ENCODE measurements around the gene PLD4.

DNA sequence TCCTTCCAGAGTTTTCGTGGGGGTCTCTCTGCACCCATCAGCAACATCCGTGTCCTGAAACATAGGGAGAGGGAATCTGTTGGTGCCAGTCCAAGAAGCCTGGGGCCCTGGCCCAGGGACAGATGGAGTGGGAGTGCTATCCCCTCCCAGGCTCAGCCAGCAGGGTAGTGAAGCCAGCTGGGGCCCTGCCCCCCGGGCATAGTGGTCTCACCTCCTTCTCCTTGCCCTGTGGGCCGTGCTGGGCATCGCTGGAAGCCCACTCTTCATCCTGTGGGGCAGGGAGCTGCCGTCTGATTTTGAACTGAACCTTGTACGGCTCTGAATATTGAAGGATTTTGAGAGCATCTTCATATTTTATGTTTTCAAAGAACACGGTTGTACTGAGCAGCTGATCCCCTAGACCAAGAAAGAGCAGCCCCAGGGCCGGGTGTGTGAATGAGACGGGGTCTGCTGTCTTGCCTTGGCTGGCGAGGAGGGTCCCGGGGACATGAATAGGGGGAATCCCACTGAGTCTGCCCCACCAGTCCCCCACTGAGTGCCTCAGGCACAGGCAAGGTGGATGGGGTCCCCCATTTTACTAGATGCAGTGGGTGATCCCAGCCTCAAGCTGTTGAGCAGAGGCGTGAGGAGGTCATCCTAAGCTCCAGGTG is 30.2 kb downstream of the PLD4 start:
- TF ChIP-seq, protein P1, sequence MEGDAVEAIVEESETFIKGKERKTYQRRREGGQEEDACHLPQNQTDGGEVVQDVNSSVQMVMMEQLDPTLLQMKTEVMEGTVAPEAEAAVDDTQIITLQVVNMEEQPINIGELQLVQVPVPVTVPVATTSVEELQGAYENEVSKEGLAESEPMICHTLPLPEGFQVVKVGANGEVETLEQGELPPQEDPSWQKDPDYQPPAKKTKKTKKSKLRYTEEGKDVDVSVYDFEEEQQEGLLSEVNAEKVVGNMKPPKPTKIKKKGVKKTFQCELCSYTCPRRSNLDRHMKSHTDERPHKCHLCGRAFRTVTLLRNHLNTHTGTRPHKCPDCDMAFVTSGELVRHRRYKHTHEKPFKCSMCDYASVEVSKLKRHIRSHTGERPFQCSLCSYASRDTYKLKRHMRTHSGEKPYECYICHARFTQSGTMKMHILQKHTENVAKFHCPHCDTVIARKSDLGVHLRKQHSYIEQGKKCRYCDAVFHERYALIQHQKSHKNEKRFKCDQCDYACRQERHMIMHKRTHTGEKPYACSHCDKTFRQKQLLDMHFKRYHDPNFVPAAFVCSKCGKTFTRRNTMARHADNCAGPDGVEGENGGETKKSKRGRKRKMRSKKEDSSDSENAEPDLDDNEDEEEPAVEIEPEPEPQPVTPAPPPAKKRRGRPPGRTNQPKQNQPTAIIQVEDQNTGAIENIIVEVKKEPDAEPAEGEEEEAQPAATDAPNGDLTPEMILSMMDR (IDR thresholded peaks at IDR 0.05) = no peak
- TF ChIP-seq MYBL2 (CRISPR knock-in tag; IDR thresholded peaks at IDR 0.05) (no peak), SP1 (CRISPR knock-in tag; conservative IDR thresholded peaks at IDR 0.05) (no peak), JUN (CRISPR knock-in tag; IDR thresholded peaks at IDR 0.05) (no peak), ZNF138 (CRISPR knock-in tag; conservative IDR thresholded peaks at IDR 0.05) (no peak), ZNF232 (CRISPR knock-in tag; IDR thresholded peaks at IDR 0.05) (no peak), GABPB1 (CRISPR knock-in tag; IDR thresholded peaks at IDR 0.05) (no peak), TEAD4 (CRISPR knock-in tag; IDR thresholded peaks at IDR 0.05) (no peak)
- TF ChIP-seq, protein P2, sequence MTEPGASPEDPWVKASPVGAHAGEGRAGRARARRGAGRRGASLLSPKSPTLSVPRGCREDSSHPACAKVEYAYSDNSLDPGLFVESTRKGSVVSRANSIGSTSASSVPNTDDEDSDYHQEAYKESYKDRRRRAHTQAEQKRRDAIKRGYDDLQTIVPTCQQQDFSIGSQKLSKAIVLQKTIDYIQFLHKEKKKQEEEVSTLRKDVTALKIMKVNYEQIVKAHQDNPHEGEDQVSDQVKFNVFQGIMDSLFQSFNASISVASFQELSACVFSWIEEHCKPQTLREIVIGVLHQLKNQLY (CRISPR knock-in tag; IDR thresholded peaks at IDR 0.05) = no peak

Measured in WTC11 (cell line).